A549 (cell line): ENCODE measurements around the gene ZNF467.

Experiments
- BHLHE40 ChIP-seq: IDR thresholded peaks from 2 replicates; pipeline ENCODE4 v1.6.1; 2012; ENCODE audit warnings: low read depth, low read length, inconsistent platforms
- CEBPB ChIP-seq, 2 experiments: fragments of >200 bp in 1 of 2; sonication (Bioruptor Twin) in 1 of 2; formaldehyde crosslinking in 1 of 2; IDR thresholded peaks; 2 replicates each; pipeline ENCODE4 v1.6.1; 2012 to 2016
- CHD4 ChIP-seq: fragments of 200-600 bp; sonication (generic); IDR thresholded peaks from 2 replicates; pipeline ENCODE4 v1.6.1; 2016; ENCODE audit warnings: antibody characterized with exemption, mild to moderate bottlenecking, borderline replicate concordance
- CTCF ChIP-seq: fragments of >200 bp; sonication (Bioruptor Twin); formaldehyde crosslinking; IDR thresholded peaks from 3 replicates; pipeline ENCODE4 v1.5.1; 2016
- EHF ChIP-seq: fragments of 250-450 bp; sonication (Bioruptor Pico); IDR thresholded peaks from 2 replicates; pipeline ENCODE4 v1.5.0; 2020; ENCODE audit warnings: mild to moderate bottlenecking
- EP300 ChIP-seq, 2 experiments: fragments of >200 bp; sonication (Bioruptor Twin); formaldehyde crosslinking; IDR thresholded peaks; 2 replicates in 1 of 2; 3 replicates in 1 of 2; pipeline ENCODE4 v1.6.1; 2016 to 2017
- JUNB ChIP-seq: fragments of >200 bp; sonication (Bioruptor Twin); formaldehyde crosslinking; IDR thresholded peaks from 2 replicates; pipeline ENCODE4 v1.6.1; 2016
- MYC ChIP-seq: IDR thresholded peaks from 2 replicates; pipeline ENCODE4 v1.6.1; 2012; ENCODE audit warnings: mild to moderate bottlenecking, inconsistent platforms, low read length, improper control_type of control experiment, borderline replicate concordance
- PBX3 ChIP-seq: IDR thresholded peaks from 2 replicates; pipeline ENCODE4 v1.6.1; 2012
- POLR2A ChIP-seq: IDR thresholded peaks from 2 replicates; pipeline ENCODE4 v1.6.1; 2012; ENCODE audit warnings: mild to moderate bottlenecking, low read length
- RAD21 ChIP-seq, 2 experiments: fragments of >200 bp in 1 of 2; sonication (Bioruptor Twin) in 1 of 2; formaldehyde crosslinking in 1 of 2; IDR thresholded peaks in 1 of 2; conservative IDR thresholded peaks in 1 of 2; 2 replicates in 1 of 2; 3 replicates in 1 of 2; pipeline ENCODE4 v1.6.1; 2012 to 2018; ENCODE audit warnings: inconsistent platforms in 1 of 2

DNA sequence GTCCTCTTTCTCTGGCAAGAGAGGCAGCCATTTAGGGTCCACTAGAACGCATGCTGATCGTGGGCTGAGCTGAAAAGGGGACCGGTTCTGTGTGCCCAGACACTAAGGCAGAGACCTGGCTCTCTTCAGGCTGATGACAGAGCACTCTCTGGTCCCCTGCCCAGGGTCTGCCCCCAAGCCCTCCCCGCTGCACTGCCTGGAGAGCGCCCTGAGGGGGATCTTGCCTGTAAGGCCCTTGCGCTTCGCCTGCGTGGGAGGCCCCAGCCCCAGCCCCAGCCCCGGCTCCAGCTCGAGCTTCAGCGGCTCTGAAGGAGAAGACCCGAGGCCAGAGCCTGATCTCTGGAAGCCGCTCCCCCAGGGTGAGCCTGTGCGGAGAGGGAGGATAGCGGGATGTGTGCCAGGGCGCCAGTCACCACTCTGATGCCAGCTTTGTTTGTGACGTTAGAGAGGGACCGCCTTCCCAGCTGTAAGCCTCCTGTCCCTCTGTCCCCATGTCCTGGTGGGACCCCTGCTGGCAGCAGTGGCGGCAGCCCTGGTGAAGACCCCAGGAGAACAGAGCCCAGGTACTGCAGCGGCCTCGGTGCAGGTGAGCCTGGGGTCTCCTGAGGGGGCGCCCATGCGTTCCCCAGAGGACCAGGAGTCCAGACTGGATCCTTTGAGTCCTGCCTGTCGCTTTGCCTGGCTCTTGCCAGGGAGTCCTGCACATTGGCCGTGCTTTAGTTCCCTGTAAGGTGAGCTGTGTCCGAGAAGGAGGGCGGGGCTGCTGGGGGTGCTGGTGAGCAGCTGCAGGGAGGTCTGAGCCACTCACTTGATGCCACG, 43.2 kb downstream of the ZNF467 start:
- TF ChIP-seq RAD21 (conservative IDR thresholded peaks at IDR 0.05 in 1 of 2, IDR thresholded peaks at IDR 0.05 in 1 of 2) (no peak), CTCF (no peak), POLR2A (no peak), JUNB (no peak), EHF (CRISPR knock-in tag) (no peak), BHLHE40 (no peak), MYC (no peak), CHD4 (no peak), CEBPB (IDR thresholded peaks at IDR 0.05) (no peak), EP300 (IDR thresholded peaks at IDR 0.05) (no peak), PBX3 (no peak)
